Measurements from ENCODE around the gene FAM237A.

- TF ChIP-seq, protein P1, sequence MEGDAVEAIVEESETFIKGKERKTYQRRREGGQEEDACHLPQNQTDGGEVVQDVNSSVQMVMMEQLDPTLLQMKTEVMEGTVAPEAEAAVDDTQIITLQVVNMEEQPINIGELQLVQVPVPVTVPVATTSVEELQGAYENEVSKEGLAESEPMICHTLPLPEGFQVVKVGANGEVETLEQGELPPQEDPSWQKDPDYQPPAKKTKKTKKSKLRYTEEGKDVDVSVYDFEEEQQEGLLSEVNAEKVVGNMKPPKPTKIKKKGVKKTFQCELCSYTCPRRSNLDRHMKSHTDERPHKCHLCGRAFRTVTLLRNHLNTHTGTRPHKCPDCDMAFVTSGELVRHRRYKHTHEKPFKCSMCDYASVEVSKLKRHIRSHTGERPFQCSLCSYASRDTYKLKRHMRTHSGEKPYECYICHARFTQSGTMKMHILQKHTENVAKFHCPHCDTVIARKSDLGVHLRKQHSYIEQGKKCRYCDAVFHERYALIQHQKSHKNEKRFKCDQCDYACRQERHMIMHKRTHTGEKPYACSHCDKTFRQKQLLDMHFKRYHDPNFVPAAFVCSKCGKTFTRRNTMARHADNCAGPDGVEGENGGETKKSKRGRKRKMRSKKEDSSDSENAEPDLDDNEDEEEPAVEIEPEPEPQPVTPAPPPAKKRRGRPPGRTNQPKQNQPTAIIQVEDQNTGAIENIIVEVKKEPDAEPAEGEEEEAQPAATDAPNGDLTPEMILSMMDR (conservative IDR thresholded peaks at IDR 0.05): peak; percentile 75
- TF ChIP-seq ZFX (IDR thresholded peaks at IDR 0.05): no peak
Measured at GRCh38 chr2:206693399-206694137, 51.3 kb downstream of the FAM237A start.
